ENCODE data around the gene USE1. TPM values are rescaled to one million over a fixed set of nuclear protein-coding genes. Genes with fewer than 3 reads are reported as not detected.

Gene USE1
- total RNA-seq, 1 experiment from 2014 or later: 32.5 TPM

DNA sequence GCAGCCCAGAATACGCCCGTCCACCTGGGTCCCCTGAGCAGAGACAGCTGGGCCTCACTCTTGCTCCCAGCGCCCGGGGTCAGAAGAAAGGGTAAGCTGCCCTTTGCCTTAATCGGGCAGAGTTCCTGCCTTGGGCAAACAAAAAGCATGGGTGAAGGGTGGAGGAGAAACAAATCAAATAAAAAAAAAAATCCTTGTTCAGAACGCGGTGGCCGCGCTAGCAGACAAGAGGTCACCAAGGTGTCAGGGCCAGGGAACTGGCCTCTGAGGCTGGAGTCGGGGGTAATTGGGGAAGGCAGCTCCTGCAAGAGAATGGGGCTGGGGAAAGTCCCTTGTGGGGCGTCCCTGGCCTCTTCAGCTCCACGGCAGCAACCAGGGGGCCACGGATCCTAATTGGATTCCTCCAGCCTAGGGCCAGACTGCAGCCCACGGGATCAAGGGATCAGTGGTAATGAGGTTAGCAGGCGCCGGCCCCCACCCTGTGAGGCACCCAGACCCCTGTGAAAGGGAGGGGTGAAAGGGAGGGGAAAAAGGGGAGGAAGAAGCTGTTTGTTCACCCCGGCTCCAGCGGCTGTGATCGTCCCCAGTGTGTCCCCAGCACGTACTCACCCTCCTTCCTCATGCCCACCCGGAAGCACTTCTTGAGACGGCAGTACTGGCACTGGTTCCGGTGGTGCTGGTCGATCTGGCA is 25.1 kb downstream of the USE1 start:
- H3K27ac ChIP-seq (ENCODE audit: low read length): no peak overlapping the region
- POLR2A ChIA-PET (ENCODE audit: unreplicated experiment): no interaction called here
- peaks cover 10% of the 10 kb centered on the region; the same call in 1 of the 2 replicates for H3K36me3 ChIP-seq (ENCODE audit: low read depth, low read length)
- ATAC-seq (no peak), DNase-seq (no peak)
- H3K79me2 ChIP-seq (ENCODE audit: low read length): peaks cover 64% of the 10 kb centered on the region
- H3K4me2 ChIP-seq (ENCODE audit: low read length): no peak overlapping the region
- H3F3A ChIP-seq (ENCODE audit: low read length, unreplicated experiment): no peaks in the 10 kb centered on the region
- H3K9ac ChIP-seq (ENCODE audit: low read length): no peak overlapping the region
- no peaks in the 10 kb centered on the region for H3K9me2 ChIP-seq (replicated peaks; ENCODE audit: low read length)
- H3K9me3 ChIP-seq (ENCODE audit: low read length): no peaks in the 10 kb centered on the region
- peaks cover 2% of the 10 kb centered on the region; the same call in 1 of the 2 replicates for H3K4me1 ChIP-seq (ENCODE audit: insufficient read depth, low read length)
- H3K27me3 ChIP-seq (ENCODE audit: low read length): no peaks in the 10 kb centered on the region
- CTCF ChIA-PET: no interaction called here
- intact Hi-C loops (cut with micrococcal nuclease): no loop called here
- no peak overlapping the region for H3K4me3 ChIP-seq (ENCODE audit: low read length)
- H2AFZ ChIP-seq (ENCODE audit: low read length): no peak overlapping the region
- TF ChIP-seq EZH2phosphoT487 (IDR thresholded peaks at IDR 0.05; ENCODE audit: borderline replicate concordance, low read length) (no peak), EZH2 (IDR thresholded peaks at IDR 0.05; ENCODE audit: low read length, unreplicated experiment) (no peak)
- TF ChIP-seq, protein P1, sequence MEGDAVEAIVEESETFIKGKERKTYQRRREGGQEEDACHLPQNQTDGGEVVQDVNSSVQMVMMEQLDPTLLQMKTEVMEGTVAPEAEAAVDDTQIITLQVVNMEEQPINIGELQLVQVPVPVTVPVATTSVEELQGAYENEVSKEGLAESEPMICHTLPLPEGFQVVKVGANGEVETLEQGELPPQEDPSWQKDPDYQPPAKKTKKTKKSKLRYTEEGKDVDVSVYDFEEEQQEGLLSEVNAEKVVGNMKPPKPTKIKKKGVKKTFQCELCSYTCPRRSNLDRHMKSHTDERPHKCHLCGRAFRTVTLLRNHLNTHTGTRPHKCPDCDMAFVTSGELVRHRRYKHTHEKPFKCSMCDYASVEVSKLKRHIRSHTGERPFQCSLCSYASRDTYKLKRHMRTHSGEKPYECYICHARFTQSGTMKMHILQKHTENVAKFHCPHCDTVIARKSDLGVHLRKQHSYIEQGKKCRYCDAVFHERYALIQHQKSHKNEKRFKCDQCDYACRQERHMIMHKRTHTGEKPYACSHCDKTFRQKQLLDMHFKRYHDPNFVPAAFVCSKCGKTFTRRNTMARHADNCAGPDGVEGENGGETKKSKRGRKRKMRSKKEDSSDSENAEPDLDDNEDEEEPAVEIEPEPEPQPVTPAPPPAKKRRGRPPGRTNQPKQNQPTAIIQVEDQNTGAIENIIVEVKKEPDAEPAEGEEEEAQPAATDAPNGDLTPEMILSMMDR (conservative IDR thresholded peaks at IDR 0.05; ENCODE audit: low read depth, low read length): no peak
- peaks cover 13% of the 10 kb centered on the region for H4K20me1 ChIP-seq (ENCODE audit: low read length)
- BruUV-seq (replicated peaks): no TSS peak

DNA sequence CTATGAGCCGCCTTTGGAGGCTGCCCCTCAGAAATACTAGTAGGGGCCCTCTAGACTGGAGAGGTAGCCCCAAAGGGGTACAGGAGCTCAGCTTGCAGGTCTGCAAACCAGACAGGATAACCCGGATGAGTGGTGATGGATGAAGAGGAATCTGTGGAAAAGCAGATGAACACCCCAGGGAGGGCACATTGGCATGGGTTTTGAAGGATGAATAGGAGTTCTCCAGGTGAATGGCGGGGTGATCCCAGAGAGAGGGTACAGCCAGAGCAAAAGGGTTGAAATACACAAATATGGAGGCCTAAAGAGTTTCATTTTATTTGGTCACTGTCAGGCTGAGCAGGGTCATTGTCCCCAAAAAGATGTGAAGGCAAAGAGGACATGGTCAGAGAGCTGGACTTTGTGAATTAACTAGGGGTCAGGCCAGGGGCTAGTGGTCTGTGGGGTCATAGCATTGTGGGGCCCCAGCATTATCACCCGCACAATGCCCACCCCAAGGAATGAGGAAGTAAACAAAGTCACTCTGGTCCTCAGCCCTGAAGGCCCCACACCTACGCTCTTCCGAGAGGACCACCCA is 25.8 kb downstream of the USE1 start:
- Histone ChIP-seq H3K27ac (ENCODE audit: low read length) (no peak overlapping the region), H3K9me3 (ENCODE audit: low read length) (no peaks in the 10 kb centered on the region), H3K79me2 (ENCODE audit: low read length) (peaks cover 63% of the 10 kb centered on the region), H3K9me2 (replicated peaks; ENCODE audit: low read length) (no peaks in the 10 kb centered on the region), H3K9ac (ENCODE audit: low read length) (no peak overlapping the region), H3K36me3 (ENCODE audit: low read depth, low read length) (peaks cover 10% of the 10 kb centered on the region; the same call in 1 of the 2 replicates), H4K20me1 (ENCODE audit: low read length) (peaks cover 13% of the 10 kb centered on the region), H2AFZ (ENCODE audit: low read length) (no peak overlapping the region), H3K4me3 (ENCODE audit: low read length) (no peak overlapping the region), H3K27me3 (ENCODE audit: low read length) (no peaks in the 10 kb centered on the region), H3K4me2 (ENCODE audit: low read length) (no peak overlapping the region), H3K4me1 (ENCODE audit: insufficient read depth, low read length) (peaks cover 2% of the 10 kb centered on the region; the same call in 1 of the 2 replicates), H3F3A (ENCODE audit: low read length, unreplicated experiment) (no peaks in the 10 kb centered on the region)
- BruUV-seq (replicated peaks): no TSS peak
- TF ChIP-seq EZH2 (IDR thresholded peaks at IDR 0.05; ENCODE audit: low read length, unreplicated experiment) (no peak), EZH2phosphoT487 (IDR thresholded peaks at IDR 0.05; ENCODE audit: borderline replicate concordance, low read length) (no peak)
- TF ChIP-seq, protein P1 (conservative IDR thresholded peaks at IDR 0.05; ENCODE audit: low read depth, low read length): no peak
- CTCF ChIA-PET: no interaction called here
- DNase-seq: no peak
- no peak for ATAC-seq
- intact Hi-C loops (cut with micrococcal nuclease): no loop called here
- POLR2A ChIA-PET (ENCODE audit: unreplicated experiment): no interaction called here

All from PC-3 (cell line).